ENCODE data around the gene SRSF11. TPM values are rescaled to one million over a fixed set of nuclear protein-coding genes. Genes with fewer than 3 reads are reported as not detected.

The SRSF11 gene
- total RNA-seq, 1 experiment from 2014 or later: 112 TPM

DNA sequence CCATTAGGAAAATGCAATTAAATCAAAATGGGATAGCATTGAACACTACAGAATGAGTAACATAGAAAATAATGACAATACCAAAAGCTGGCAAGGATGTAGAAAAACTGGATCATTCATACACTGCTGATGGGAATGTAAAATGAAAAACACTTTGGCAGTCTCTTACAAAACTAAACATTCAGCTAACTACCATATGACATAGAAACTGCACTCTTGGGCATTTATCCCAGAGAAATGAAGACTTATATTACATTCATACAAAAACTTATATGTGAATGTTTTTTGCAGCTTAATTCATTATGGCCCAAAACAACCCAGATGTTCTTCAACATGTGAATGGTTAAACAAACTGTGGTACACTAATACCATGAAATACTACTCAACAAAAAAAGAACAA lies 67.0 kb downstream of the SRSF11 start:
- CTCF ChIA-PET: no interaction called here
- Histone ChIP-seq H4K20me1 (ENCODE audit: low read length) (no peaks in the 10 kb centered on the region), H3F3A (ENCODE audit: low read length, unreplicated experiment) (no peaks in the 10 kb centered on the region), H3K4me3 (ENCODE audit: low read length) (no peak overlapping the region), H3K27ac (ENCODE audit: low read length) (no peak overlapping the region), H3K4me2 (ENCODE audit: low read length) (no peak overlapping the region), H3K27me3 (ENCODE audit: low read length) (no peaks in the 10 kb centered on the region), H3K9me2 (replicated peaks; ENCODE audit: low read length) (no peaks in the 10 kb centered on the region), H3K4me1 (ENCODE audit: insufficient read depth, low read length) (no peaks in the 10 kb centered on the region; the same call in 1 of the 2 replicates), H3K9me3 (ENCODE audit: low read length) (no peaks in the 10 kb centered on the region), H3K9ac (ENCODE audit: low read length) (no peak overlapping the region), H3K79me2 (ENCODE audit: low read length) (0 out of 2 replicates have a peak, but pooled peaks cover 5% of the 10 kb centered on the region), H2AFZ (ENCODE audit: low read length) (no peak overlapping the region), H3K36me3 (ENCODE audit: low read depth, low read length) (peaks cover 18% of the 10 kb centered on the region; the same call in 1 of the 2 replicates)
- intact Hi-C loops (cut with micrococcal nuclease): no loop called here
- BruUV-seq (replicated peaks): no TSS peak
- POLR2A ChIA-PET (ENCODE audit: unreplicated experiment): no interaction called here
- DNase-seq (no peak), ATAC-seq (no peak)
- TF ChIP-seq, protein P1, sequence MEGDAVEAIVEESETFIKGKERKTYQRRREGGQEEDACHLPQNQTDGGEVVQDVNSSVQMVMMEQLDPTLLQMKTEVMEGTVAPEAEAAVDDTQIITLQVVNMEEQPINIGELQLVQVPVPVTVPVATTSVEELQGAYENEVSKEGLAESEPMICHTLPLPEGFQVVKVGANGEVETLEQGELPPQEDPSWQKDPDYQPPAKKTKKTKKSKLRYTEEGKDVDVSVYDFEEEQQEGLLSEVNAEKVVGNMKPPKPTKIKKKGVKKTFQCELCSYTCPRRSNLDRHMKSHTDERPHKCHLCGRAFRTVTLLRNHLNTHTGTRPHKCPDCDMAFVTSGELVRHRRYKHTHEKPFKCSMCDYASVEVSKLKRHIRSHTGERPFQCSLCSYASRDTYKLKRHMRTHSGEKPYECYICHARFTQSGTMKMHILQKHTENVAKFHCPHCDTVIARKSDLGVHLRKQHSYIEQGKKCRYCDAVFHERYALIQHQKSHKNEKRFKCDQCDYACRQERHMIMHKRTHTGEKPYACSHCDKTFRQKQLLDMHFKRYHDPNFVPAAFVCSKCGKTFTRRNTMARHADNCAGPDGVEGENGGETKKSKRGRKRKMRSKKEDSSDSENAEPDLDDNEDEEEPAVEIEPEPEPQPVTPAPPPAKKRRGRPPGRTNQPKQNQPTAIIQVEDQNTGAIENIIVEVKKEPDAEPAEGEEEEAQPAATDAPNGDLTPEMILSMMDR (conservative IDR thresholded peaks at IDR 0.05; ENCODE audit: low read depth, low read length): no peak
- no peak for TF ChIP-seq EZH2 (IDR thresholded peaks at IDR 0.05; ENCODE audit: low read length, unreplicated experiment)
- no peak for TF ChIP-seq EZH2phosphoT487 (IDR thresholded peaks at IDR 0.05; ENCODE audit: borderline replicate concordance, low read length)

DNA sequence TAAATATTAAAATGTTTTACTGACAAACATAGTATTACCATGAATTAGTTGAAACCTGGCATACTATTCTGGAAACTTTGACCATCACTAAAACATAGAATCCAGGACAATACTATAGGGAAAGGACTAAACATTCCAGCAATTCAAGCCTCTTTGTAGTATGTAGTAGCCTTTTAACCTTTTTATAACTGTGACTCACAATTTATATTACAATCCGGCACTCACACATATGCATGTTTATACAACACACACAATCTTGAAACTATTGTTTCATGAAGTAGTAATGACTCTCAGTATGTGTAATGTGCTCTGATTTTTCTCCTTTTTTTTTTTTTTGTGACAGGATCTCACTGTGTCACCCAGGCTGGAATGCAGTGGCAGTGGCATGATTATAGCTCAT lies 69.0 kb downstream of the SRSF11 start:
- Histone ChIP-seq H3K4me3 (ENCODE audit: low read length) (no peak overlapping the region), H4K20me1 (ENCODE audit: low read length) (no peaks in the 10 kb centered on the region), H3K79me2 (ENCODE audit: low read length) (0 out of 2 replicates have a peak, but pooled peaks cover 5% of the 10 kb centered on the region), H3K36me3 (ENCODE audit: low read depth, low read length) (peaks cover 24% of the 10 kb centered on the region; the same call in 1 of the 2 replicates), H3K9ac (ENCODE audit: low read length) (no peak overlapping the region), H3K4me1 (ENCODE audit: insufficient read depth, low read length) (no peaks in the 10 kb centered on the region; the same call in 1 of the 2 replicates), H2AFZ (ENCODE audit: low read length) (no peak overlapping the region), H3K9me3 (ENCODE audit: low read length) (no peaks in the 10 kb centered on the region), H3F3A (ENCODE audit: low read length, unreplicated experiment) (no peaks in the 10 kb centered on the region), H3K27me3 (ENCODE audit: low read length) (no peaks in the 10 kb centered on the region), H3K9me2 (replicated peaks; ENCODE audit: low read length) (no peaks in the 10 kb centered on the region), H3K27ac (ENCODE audit: low read length) (0 out of 2 replicates have a peak overlapping the region, but pooled peaks have one; percentile 15), H3K4me2 (ENCODE audit: low read length) (no peak overlapping the region)
- peak; percentile 95 for ATAC-seq
- ChIA-PET CTCF (interaction anchor here (0.6 kb wide), 1 partner anchor 30 kb away, joined by 3 read pairs; no protein-coding TSS in a partner anchor), POLR2A (ENCODE audit: unreplicated experiment) (interaction anchor here (0.6 kb wide), 1 partner anchor 64 kb away, joined by 4 read pairs; no protein-coding TSS in a partner anchor)
- no TSS peak for BruUV-seq (replicated peaks)
- DNase-seq: peak; percentile 57
- intact Hi-C loops (cut with micrococcal nuclease): no loop called here
- no peak for TF ChIP-seq EZH2 (IDR thresholded peaks at IDR 0.05; ENCODE audit: low read length, unreplicated experiment)

DNA sequence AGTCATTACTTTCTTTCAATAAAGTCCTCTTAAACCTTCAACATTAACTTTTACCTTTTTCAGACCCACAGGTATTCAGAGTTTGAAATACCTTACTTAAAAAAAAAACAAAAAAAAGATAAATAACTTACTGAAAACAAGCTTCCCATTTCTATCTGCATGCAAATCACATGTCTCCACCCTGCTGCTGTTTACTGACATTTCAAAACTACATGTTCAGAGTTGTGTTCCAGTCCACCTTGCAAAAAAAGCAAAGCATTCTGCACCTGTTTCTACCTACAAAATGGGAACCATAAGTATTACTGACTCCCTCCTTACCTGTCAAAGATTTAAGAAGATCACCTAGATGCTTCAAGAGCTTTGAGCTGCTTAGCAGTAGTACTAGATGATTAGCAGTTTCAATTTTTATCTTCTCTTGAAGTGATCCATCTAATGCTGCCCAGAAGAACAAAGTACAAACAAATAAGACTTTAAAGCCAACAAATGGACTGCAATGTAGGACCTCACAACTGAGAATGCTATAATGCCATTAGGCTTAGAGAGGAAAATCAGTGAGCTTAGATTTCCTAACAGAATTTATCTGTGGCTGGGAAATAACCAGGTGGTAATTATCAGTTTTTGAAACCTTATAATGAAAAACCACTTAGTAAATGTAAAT lies 72.1 kb downstream of the SRSF11 start:
- no TSS peak for BruUV-seq (replicated peaks)
- ATAC-seq: no peak
- Histone ChIP-seq H3F3A (ENCODE audit: low read length, unreplicated experiment) (no peaks in the 10 kb centered on the region), H3K4me3 (ENCODE audit: low read length) (no peak overlapping the region), H3K9ac (ENCODE audit: low read length) (no peak overlapping the region), H2AFZ (ENCODE audit: low read length) (no peak overlapping the region), H3K36me3 (ENCODE audit: low read depth, low read length) (peaks cover 38% of the 10 kb centered on the region), H4K20me1 (ENCODE audit: low read length) (no peaks in the 10 kb centered on the region), H3K9me3 (ENCODE audit: low read length) (no peaks in the 10 kb centered on the region), H3K79me2 (ENCODE audit: low read length) (0 out of 2 replicates have a peak, but pooled peaks cover 5% of the 10 kb centered on the region), H3K4me2 (ENCODE audit: low read length) (no peak overlapping the region), H3K27ac (ENCODE audit: low read length) (no peak overlapping the region), H3K27me3 (ENCODE audit: low read length) (no peaks in the 10 kb centered on the region), H3K4me1 (ENCODE audit: insufficient read depth, low read length) (no peaks in the 10 kb centered on the region; the same call in 1 of the 2 replicates), H3K9me2 (replicated peaks; ENCODE audit: low read length) (no peaks in the 10 kb centered on the region)
- DNase-seq: no peak
- CTCF ChIA-PET: no interaction called here
- intact Hi-C loops (cut with micrococcal nuclease): no loop called here
- POLR2A ChIA-PET (ENCODE audit: unreplicated experiment): no interaction called here
- TF ChIP-seq, protein P1 (conservative IDR thresholded peaks at IDR 0.05; ENCODE audit: low read depth, low read length): no peak
- no peak for TF ChIP-seq EZH2phosphoT487 (IDR thresholded peaks at IDR 0.05; ENCODE audit: borderline replicate concordance, low read length)
- no peak for TF ChIP-seq EZH2 (IDR thresholded peaks at IDR 0.05; ENCODE audit: low read length, unreplicated experiment)

Measured in PC-3 (cell line).